ENCODE measurements around the gene CCNG1.
"Not testable (repeated sequence)": the region's sequence is repeated elsewhere in the genome, so short reads cannot be mapped to it uniquely, and the experiment has no call there.

The CCNG1 gene

GRCh38 chr5:163432544-163432943, 4.9 kb upstream of the CCNG1 start:
- Mint-ChIP-seq H3K9me3 (no peaks in the 10 kb centered on the region), H3K27me3 (peaks cover 10% of the 10 kb centered on the region), H3K4me1 (peaks cover 7% of the 10 kb centered on the region), H3K4me3 (no peak overlapping the region), H3K27ac (no peak overlapping the region)
- DNase-seq (no peak), ATAC-seq (no peak)

GRCh38 chr5:163433271-163433670, 4.1 kb upstream of the CCNG1 start:
- Mint-ChIP-seq H3K27ac (no peak overlapping the region), H3K27me3 (peaks cover 10% of the 10 kb centered on the region), H3K4me1 (peaks cover 8% of the 10 kb centered on the region), H3K4me3 (no peak overlapping the region), H3K9me3 (no peaks in the 10 kb centered on the region)
- ATAC-seq (no peak), DNase-seq (no peak)

- no peak overlapping the region for H3K27ac Mint-ChIP-seq
- DNase-seq (no peak), ATAC-seq (no peak)
- peaks cover 10% of the 10 kb centered on the region for H3K27me3 Mint-ChIP-seq
- H3K9me3 Mint-ChIP-seq, result no peaks in the 10 kb centered on the region
- H3K4me3 Mint-ChIP-seq, result no peak overlapping the region
- H3K4me1 Mint-ChIP-seq, result peaks cover 19% of the 10 kb centered on the region
These were observed 3.0 kb upstream of the CCNG1 start for GRCh38 chr5:163434401-163434866.

GRCh38 chr5:163436515-163436914, 880 bp upstream of the CCNG1 start:
- DNase-seq (no peak), ATAC-seq (no peak)
- H3K27ac Mint-ChIP-seq, result peak overlapping the region; percentile 89 to 97
- peaks cover 10% of the 10 kb centered on the region for H3K27me3 Mint-ChIP-seq
- peak overlapping the region; percentile 90 to 93 for H3K4me3 Mint-ChIP-seq
- H3K4me1 Mint-ChIP-seq, result peaks cover 26% of the 10 kb centered on the region
- no peaks in the 10 kb centered on the region for H3K9me3 Mint-ChIP-seq

GRCh38 chr5:163437011-163437308, 435 bp upstream of the CCNG1 start:
- peak overlapping the region; percentile 89 to 97 for H3K27ac Mint-ChIP-seq
- DNase-seq, result no peak
- peaks cover 26% of the 10 kb centered on the region for H3K4me1 Mint-ChIP-seq
- H3K4me3 Mint-ChIP-seq, result peak overlapping the region; percentile 90 to 93
- H3K9me3 Mint-ChIP-seq, result no peaks in the 10 kb centered on the region
- no peak for ATAC-seq
- H3K27me3 Mint-ChIP-seq, result peaks cover 10% of the 10 kb centered on the region

- peak overlapping the region in 1 of 2 donors; percentile 25 for H3K27ac Mint-ChIP-seq
These were observed 1.7 kb downstream of the CCNG1 start for GRCh38 chr5:163439092-163439425.

GRCh38 chr5:163440954-163441353, 3.6 kb downstream of the CCNG1 start:
- Mint-ChIP-seq H3K4me1 (peaks cover 26% of the 10 kb centered on the region), H3K27ac (no peak overlapping the region), H3K27me3 (no peaks in the 10 kb centered on the region), H3K4me3 (no peak overlapping the region), H3K9me3 (no peaks in the 10 kb centered on the region)
- DNase-seq (no peak), ATAC-seq (no peak)

More at GRCh38 chr5:163439092-163439425, 1.7 kb downstream of the CCNG1 start:
- Mint-ChIP-seq H3K4me1 (peaks cover 26% of the 10 kb centered on the region), H3K27me3 (no peaks in the 10 kb centered on the region), H3K9me3 (no peaks in the 10 kb centered on the region), H3K4me3 (peak overlapping the region; percentile 90 to 93)
- no peak for DNase-seq
- no peak for ATAC-seq

- ATAC-seq (no peak), DNase-seq (no peak)
- Mint-ChIP-seq H3K9me3 (no peaks in the 10 kb centered on the region), H3K4me3 (no peak overlapping the region), H3K4me1 (peaks cover 11% of the 10 kb centered on the region), H3K27me3 (no peaks in the 10 kb centered on the region), H3K27ac (no peak overlapping the region)
These were observed 7.1 kb downstream of the CCNG1 start for GRCh38 chr5:163444526-163444925.

GRCh38 chr5:163445345-163445744, 8.0 kb downstream of the CCNG1 start:
- Mint-ChIP-seq H3K9me3 (no peaks in the 10 kb centered on the region), H3K27me3 (no peaks in the 10 kb centered on the region), H3K27ac (no peak overlapping the region), H3K4me3 (no peak overlapping the region), H3K4me1 (peaks cover 11% of the 10 kb centered on the region)
- DNase-seq (no peak), ATAC-seq (no peak)

GRCh38 chr5:163447191-163447590, 9.8 kb downstream of the CCNG1 start:
- no peak overlapping the region for H3K4me3 Mint-ChIP-seq
- H3K9me3 Mint-ChIP-seq, result no peaks in the 10 kb centered on the region
- H3K27me3 Mint-ChIP-seq, result no peaks in the 10 kb centered on the region
- ATAC-seq, result no peak
- H3K27ac Mint-ChIP-seq, result no peak overlapping the region
- no peak for DNase-seq
- peaks cover 6% of the 10 kb centered on the region for H3K4me1 Mint-ChIP-seq

- H3K27me3 Mint-ChIP-seq, result no peaks in the 10 kb centered on the region
- DNase-seq (no peak), ATAC-seq (no peak)
- H3K27ac Mint-ChIP-seq, result no peak overlapping the region
- H3K4me1 Mint-ChIP-seq, result peaks cover 6% of the 10 kb centered on the region
- no peak overlapping the region for H3K4me3 Mint-ChIP-seq
- no peaks in the 10 kb centered on the region for H3K9me3 Mint-ChIP-seq
These were observed 10.5 kb downstream of the CCNG1 start for GRCh38 chr5:163447875-163448274.

GRCh38 chr5:163448491-163448890, 11.1 kb downstream of the CCNG1 start:
- DNase-seq, result no peak
- no peaks in the 10 kb centered on the region for H3K9me3 Mint-ChIP-seq
- no peak overlapping the region for H3K4me3 Mint-ChIP-seq
- no peak overlapping the region for H3K27ac Mint-ChIP-seq
- peaks cover 6% of the 10 kb centered on the region for H3K4me1 Mint-ChIP-seq
- no peaks in the 10 kb centered on the region for H3K27me3 Mint-ChIP-seq
- no peak for ATAC-seq

GRCh38 chr5:163451489-163451888, 14.1 kb downstream of the CCNG1 start:
- Mint-ChIP-seq H3K4me3 (no peak overlapping the region), H3K4me1 (peaks cover 24% of the 10 kb centered on the region), H3K27ac (no peak overlapping the region), H3K9me3 (no peaks in the 10 kb centered on the region), H3K27me3 (no peaks in the 10 kb centered on the region)
- DNase-seq (no peak), ATAC-seq (no peak)

GRCh38 chr5:163453705-163454104, 16.3 kb downstream of the CCNG1 start:
- Mint-ChIP-seq H3K27me3 (no peaks in the 10 kb centered on the region), H3K4me1 (peaks cover 33% of the 10 kb centered on the region), H3K27ac (no peak overlapping the region), H3K4me3 (no peak overlapping the region), H3K9me3 (no peaks in the 10 kb centered on the region)
- DNase-seq (no peak), ATAC-seq (no peak)

- H3K27me3 Mint-ChIP-seq, H3K9me3 Mint-ChIP-seq, DNase-seq, H3K27ac Mint-ChIP-seq, ATAC-seq: not testable (repeated sequence)
- peak overlapping the region in 1 of 2 donors; percentile 22 for H3K4me3 Mint-ChIP-seq
- H3K4me1 Mint-ChIP-seq, result peaks cover 37% of the 10 kb centered on the region
These were observed 18.0 kb downstream of the CCNG1 start for GRCh38 chr5:163455406-163455805.

- Mint-ChIP-seq H3K9me3 (no peaks in the 10 kb centered on the region), H3K27me3 (no peaks in the 10 kb centered on the region), H3K4me3 (peak overlapping the region in 1 of 2 donors; percentile 45), H3K4me1 (peaks cover 37% of the 10 kb centered on the region), H3K27ac (peak overlapping the region in 1 of 2 donors; percentile 53)
- ATAC-seq (no peak), DNase-seq (no peak)
These were observed 18.7 kb downstream of the CCNG1 start for GRCh38 chr5:163456029-163456589.

GRCh38 chr5:163456840-163457239, 19.4 kb downstream of the CCNG1 start:
- Mint-ChIP-seq H3K27me3 (no peaks in the 10 kb centered on the region), H3K4me1 (peaks cover 37% of the 10 kb centered on the region), H3K4me3 (peak overlapping the region in 1 of 2 donors; percentile 30), H3K27ac (no peak overlapping the region), H3K9me3 (no peaks in the 10 kb centered on the region)
- DNase-seq, result no peak
- no peak for ATAC-seq

Data from stimulated activated naive CD8-positive, alpha-beta T cell treated with anti-CD3 and anti-CD28 coated beads, Interleukin-15, amount 100 ng/mL, for 72 hours (primary cell).